HEK293 (cell line): Measurements from ENCODE around the gene SOX18.
A peak's percentile ranks its signal among the peaks of the same experiment; 100 is the strongest.

Experiments
- CTCF ChIA-PET: fragments of 350-600 bp; formaldehyde crosslinking; extraction: SDS; loops from one replicate; lab custom pipeline; 2021; ENCODE audit warnings: antibody characterized with exemption; lab: Yijun Ruan, JAX
- POLR2A ChIA-PET: fragments of 300-600 bp; formaldehyde crosslinking; extraction: SDS; loops from one replicate; lab custom pipeline; 2020; ENCODE audit warnings: antibody characterized with exemption, inconsistent platforms; lab: Yijun Ruan, JAX
- H3K27ac ChIP-seq: fragments of 200-500 bp; sonication (Bioruptor generic); 2 replicates; pipeline ENCODE4 v1.5.1; 2014; ENCODE audit warnings: low read depth, low read length, control low read depth, inconsistent platforms; ENCODE audit errors: extremely low read depth
- H3K36me3 ChIP-seq, 2 experiments: fragments of 200-500 bp in 1 of 2; sonication (Bioruptor generic) in 1 of 2; 1 replicate in 1 of 2; 2 replicates in 1 of 2; pipeline ENCODE4 v1.5.1; 2014 to 2017; ENCODE audit warnings: inconsistent platforms in 2 of 2, low read length in 2 of 2; ENCODE audit not compliant: control insufficient read depth in 2 of 2, insufficient read depth in 1 of 2
- H3K4me1 ChIP-seq: fragments of 200-500 bp; sonication (Bioruptor generic); 2 replicates; pipeline ENCODE4 v1.5.1; 2014; ENCODE audit warnings: mild to moderate bottlenecking, low read length, inconsistent platforms; ENCODE audit not compliant: control insufficient read depth, insufficient read depth
- H3K4me3 ChIP-seq: 2 replicates; pipeline ENCODE4 v1.5.1; 2011; ENCODE audit warnings: low read depth, mild to moderate bottlenecking, control low read depth, low read length, moderate library complexity
- H3K9me3 ChIP-seq: fragments of 200-500 bp; sonication (Bioruptor generic); 2 replicates; pipeline ENCODE4 v1.5.1; 2014; ENCODE audit warnings: low read depth, low read length, inconsistent platforms; ENCODE audit not compliant: control insufficient read depth, insufficient read depth
- GLIS2 ChIP-seq: fragments of 450-650 bp; formaldehyde crosslinking; IDR thresholded peaks from 2 replicates; pipeline ENCODE4 v1.5.1; 2016; ENCODE audit warnings: missing biosample characterization, missing genetic modification characterization
- OSR2 ChIP-seq: fragments of 450-650 bp; formaldehyde crosslinking; IDR thresholded peaks from 2 replicates; pipeline ENCODE4 v1.5.1; 2016; ENCODE audit warnings: missing biosample characterization, missing genetic modification characterization
- REPIN1 ChIP-seq: fragments of 450-650 bp; formaldehyde crosslinking; IDR thresholded peaks from 2 replicates; pipeline ENCODE4 v1.5.1; 2017; ENCODE audit warnings: missing biosample characterization, missing genetic modification characterization, low read depth
- TCF7L2 ChIP-seq: IDR thresholded peaks from 2 replicates; pipeline ENCODE4 v1.6.1; 2011; ENCODE audit warnings: low read depth, mild to moderate bottlenecking, inconsistent platforms, low read length, moderate library complexity, borderline replicate concordance
- ZBTB20 ChIP-seq: fragments of 450-650 bp; formaldehyde crosslinking; IDR thresholded peaks from 2 replicates; pipeline ENCODE4 v1.5.1; 2016; ENCODE audit warnings: missing biosample characterization, missing genetic modification characterization
- ZBTB48 ChIP-seq: fragments of 450-650 bp; formaldehyde crosslinking; IDR thresholded peaks from 2 replicates; pipeline ENCODE4 v1.5.1; 2016; ENCODE audit warnings: missing biosample characterization, missing genetic modification characterization
- ZNF211 ChIP-seq: fragments of 450-650 bp; formaldehyde crosslinking; IDR thresholded peaks from 2 replicates; pipeline ENCODE4 v1.5.1; 2016; ENCODE audit warnings: low read depth, missing biosample characterization, missing genetic modification characterization
- ZNF221 ChIP-seq: fragments of 450-650 bp; formaldehyde crosslinking; IDR thresholded peaks from 2 replicates; pipeline ENCODE4 v1.5.1; 2017; ENCODE audit warnings: missing biosample characterization, missing genetic modification characterization, borderline replicate concordance
- ZNF433 ChIP-seq: fragments of 450-650 bp; formaldehyde crosslinking; IDR thresholded peaks from 2 replicates; pipeline ENCODE4 v1.5.1; 2016; ENCODE audit warnings: missing biosample characterization, missing genetic modification characterization, low read depth
- ZNF585B ChIP-seq: fragments of 450-650 bp; formaldehyde crosslinking; IDR thresholded peaks from 2 replicates; pipeline ENCODE4 v1.5.1; 2016; ENCODE audit warnings: missing biosample characterization, missing genetic modification characterization
- ZNF747 ChIP-seq: fragments of 450-650 bp; formaldehyde crosslinking; IDR thresholded peaks from 2 replicates; pipeline ENCODE4 v1.5.1; 2016; ENCODE audit warnings: missing biosample characterization, missing genetic modification characterization
- ZSCAN23 ChIP-seq: fragments of 450-650 bp; formaldehyde crosslinking; IDR thresholded peaks from 2 replicates; pipeline ENCODE4 v1.5.1; 2016; ENCODE audit warnings: missing biosample characterization, missing genetic modification characterization
- TF ChIP-seq, protein P1 (sequence below): IDR thresholded peaks from 2 replicates; pipeline ENCODE4 v1.6.1; 2011; ENCODE audit warnings: mild to moderate bottlenecking, low read depth, low read length, borderline replicate concordance
- TF ChIP-seq, protein P2 (sequence below): fragments of 450-650 bp; formaldehyde crosslinking; IDR thresholded peaks from 2 replicates; pipeline ENCODE4 v1.5.1; 2016; ENCODE audit warnings: missing biosample characterization, missing genetic modification characterization, low read depth
- TF ChIP-seq, protein P3 (sequence below): fragments of 450-650 bp; formaldehyde crosslinking; IDR thresholded peaks from 2 replicates; pipeline ENCODE4 v1.5.1; 2016; ENCODE audit warnings: missing biosample characterization, missing genetic modification characterization

SOX18 gene

DNA sequence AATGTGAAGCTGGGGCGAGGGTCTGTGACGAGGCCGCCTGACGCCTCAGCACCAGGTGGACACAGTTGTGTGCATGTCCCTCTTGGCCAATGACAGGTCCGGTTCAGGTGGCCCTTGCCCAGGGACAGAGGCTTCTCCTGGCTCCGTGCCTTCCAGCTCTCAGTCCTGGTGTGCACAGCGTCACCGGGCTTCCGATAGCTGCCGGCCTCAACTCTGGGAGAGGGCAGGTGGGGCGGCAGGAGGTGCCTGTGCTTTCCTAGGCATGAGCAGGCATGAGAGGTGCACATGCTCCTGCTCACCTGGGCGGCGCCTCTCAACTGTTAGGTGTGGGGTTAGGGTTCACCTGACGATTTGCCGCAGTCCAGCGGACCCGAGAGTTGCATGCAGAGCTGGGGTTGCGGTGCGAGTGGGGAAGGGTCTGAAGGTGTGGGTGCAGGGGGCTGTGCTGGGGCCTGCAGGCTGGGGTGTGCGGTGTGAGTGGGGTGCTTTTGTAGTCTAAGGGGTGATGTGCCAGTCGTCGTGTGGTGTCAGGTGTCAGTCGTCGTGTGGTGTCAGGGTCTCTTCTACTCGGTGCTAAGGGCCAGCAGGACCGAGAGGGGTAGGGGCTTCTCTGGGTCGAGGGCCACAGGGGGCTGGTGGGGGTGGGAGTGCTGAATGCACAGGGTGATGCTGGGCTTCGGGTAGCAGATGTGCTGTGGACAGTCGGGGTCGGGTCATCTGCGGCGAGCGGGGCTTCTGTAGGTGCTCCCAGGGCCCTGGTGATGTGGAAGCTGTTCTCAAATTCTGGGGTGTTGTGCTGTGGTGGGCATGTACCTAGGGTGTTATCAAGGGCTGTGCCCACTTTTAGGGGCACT is 3.8 kb upstream of the SOX18 start:
- H3K4me3 ChIP-seq = no peak overlapping the region
- no peaks in the 10 kb centered on the region for H3K36me3 ChIP-seq
- TF ChIP-seq ZNF747 (tag by site-specific recombination) (no peak), ZNF211 (tag by site-specific recombination) (no peak), REPIN1 (tag by site-specific recombination) (no peak), ZNF585B (no peak), ZNF433 (tag by site-specific recombination) (no peak), ZBTB20 (tag by site-specific recombination) (no peak), TCF7L2 (no peak), ZBTB48 (tag by site-specific recombination) (no peak), ZSCAN23 (tag by site-specific recombination) (no peak), OSR2 (tag by site-specific recombination) (peak; percentile 39; the same call in 1 of the 2 replicates)
- TF ChIP-seq, protein P1, sequence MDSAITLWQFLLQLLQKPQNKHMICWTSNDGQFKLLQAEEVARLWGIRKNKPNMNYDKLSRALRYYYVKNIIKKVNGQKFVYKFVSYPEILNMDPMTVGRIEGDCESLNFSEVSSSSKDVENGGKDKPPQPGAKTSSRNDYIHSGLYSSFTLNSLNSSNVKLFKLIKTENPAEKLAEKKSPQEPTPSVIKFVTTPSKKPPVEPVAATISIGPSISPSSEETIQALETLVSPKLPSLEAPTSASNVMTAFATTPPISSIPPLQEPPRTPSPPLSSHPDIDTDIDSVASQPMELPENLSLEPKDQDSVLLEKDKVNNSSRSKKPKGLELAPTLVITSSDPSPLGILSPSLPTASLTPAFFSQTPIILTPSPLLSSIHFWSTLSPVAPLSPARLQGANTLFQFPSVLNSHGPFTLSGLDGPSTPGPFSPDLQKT = no peak
- TF ChIP-seq, protein P2, sequence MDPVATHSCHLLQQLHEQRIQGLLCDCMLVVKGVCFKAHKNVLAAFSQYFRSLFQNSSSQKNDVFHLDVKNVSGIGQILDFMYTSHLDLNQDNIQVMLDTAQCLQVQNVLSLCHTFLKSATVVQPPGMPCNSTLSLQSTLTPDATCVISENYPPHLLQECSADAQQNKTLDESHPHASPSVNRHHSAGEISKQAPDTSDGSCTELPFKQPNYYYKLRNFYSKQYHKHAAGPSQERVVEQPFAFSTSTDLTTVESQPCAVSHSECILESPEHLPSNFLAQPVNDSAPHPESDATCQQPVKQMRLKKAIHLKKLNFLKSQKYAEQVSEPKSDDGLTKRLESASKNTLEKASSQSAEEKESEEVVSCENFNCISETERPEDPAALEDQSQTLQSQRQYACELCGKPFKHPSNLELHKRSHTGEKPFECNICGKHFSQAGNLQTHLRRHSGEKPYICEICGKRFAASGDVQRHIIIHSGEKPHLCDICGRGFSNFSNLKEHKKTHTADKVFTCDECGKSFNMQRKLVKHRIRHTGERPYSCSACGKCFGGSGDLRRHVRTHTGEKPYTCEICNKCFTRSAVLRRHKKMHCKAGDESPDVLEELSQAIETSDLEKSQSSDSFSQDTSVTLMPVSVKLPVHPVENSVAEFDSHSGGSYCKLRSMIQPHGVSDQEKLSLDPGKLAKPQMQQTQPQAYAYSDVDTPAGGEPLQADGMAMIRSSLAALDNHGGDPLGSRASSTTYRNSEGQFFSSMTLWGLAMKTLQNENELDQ = no peak
- TF ChIP-seq, protein P3, sequence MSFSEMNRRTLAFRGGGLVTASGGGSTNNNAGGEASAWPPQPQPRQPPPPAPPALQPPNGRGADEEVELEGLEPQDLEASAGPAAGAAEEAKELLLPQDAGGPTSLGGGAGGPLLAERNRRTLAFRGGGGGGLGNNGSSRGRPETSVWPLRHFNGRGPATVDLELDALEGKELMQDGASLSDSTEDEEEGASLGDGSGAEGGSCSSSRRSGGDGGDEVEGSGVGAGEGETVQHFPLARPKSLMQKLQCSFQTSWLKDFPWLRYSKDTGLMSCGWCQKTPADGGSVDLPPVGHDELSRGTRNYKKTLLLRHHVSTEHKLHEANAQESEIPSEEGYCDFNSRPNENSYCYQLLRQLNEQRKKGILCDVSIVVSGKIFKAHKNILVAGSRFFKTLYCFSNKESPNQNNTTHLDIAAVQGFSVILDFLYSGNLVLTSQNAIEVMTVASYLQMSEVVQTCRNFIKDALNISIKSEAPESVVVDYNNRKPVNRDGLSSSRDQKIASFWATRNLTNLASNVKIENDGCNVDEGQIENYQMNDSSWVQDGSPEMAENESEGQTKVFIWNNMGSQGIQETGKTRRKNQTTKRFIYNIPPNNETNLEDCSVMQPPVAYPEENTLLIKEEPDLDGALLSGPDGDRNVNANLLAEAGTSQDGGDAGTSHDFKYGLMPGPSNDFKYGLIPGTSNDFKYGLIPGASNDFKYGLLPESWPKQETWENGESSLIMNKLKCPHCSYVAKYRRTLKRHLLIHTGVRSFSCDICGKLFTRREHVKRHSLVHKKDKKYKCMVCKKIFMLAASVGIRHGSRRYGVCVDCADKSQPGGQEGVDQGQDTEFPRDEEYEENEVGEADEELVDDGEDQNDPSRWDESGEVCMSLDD (tag by site-specific recombination) = peak; percentile 13; the same call in 1 of the 2 replicates
- H3K9me3 ChIP-seq = no peaks in the 10 kb centered on the region
- ChIA-PET CTCF (interaction anchor here (0.6 to 3.0 kb wide), 8 partner anchors 9 to 334 kb away, joined by 3 to 19 read pairs (median 4); partner anchors contain the start of gene PRPF6), POLR2A (interaction anchor here (1.1 to 2.2 kb wide), 3 partner anchors 9 to 97 kb away, joined by 3 to 16 read pairs (median 3); partner anchors contain the start of genes PRPF6, TCEA2 and UCKL1)
- H3K27ac ChIP-seq = no peak overlapping the region
- H3K4me1 ChIP-seq = peaks cover 6% of the 10 kb centered on the region

DNA sequence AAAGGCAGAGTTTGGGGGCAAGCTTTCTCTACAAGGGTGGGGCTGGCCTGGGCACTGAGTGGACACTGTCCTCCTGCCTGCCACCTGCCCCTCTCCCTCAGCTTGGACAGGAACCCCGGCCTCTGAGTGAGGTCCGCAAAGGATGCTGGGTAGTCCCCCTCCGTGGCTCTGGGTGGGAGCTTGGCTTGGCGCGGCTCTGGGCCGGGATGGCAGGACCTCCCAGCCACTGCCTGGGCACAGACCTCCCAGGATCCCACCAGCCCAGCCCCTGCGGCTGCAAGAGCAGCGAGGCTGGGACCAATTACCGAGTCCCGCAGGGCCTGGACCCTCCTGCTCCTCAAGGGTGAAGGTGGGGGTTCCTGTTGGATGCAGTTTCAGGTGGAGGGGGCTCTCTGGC is 2.9 kb upstream of the SOX18 start:
- Histone ChIP-seq H3K36me3 (peaks cover 0 to 5% of the 10 kb centered on the region in 2 experiments; a peak in 1 of 3 replicates), H3K4me1 (peaks cover 6% of the 10 kb centered on the region), H3K9me3 (no peaks in the 10 kb centered on the region), H3K27ac (no peak overlapping the region), H3K4me3 (no peak overlapping the region)
- TF ChIP-seq ZNF221 (tag by site-specific recombination) = no peak
- TF ChIP-seq GLIS2 (tag by site-specific recombination) = 0 out of 2 replicates have a peak, but pooled peaks have one; percentile 9
- CTCF ChIA-PET = interaction anchor here (0.6 to 3.0 kb wide), 5 partner anchors 10 to 78 kb away, joined by 3 to 19 read pairs (median 3); partner anchors contain the start of gene TCEA2
- POLR2A ChIA-PET = no interaction called here
